ENCODE measurements around the gene RBM23.
A peak's percentile ranks its signal among the peaks of the same experiment; 100 is the strongest.

RBM23 gene

GRCh38 chr14:22929961-22930364, 11.0 kb upstream of the RBM23 start:
- Histone ChIP-seq H3K18ac (ENCODE audit: low read length) (peak overlapping the region; percentile 61), H2AK5ac (ENCODE audit: low read depth, low read length) (no peak overlapping the region), H3K4ac (ENCODE audit: low read length) (no peak overlapping the region), H3K4me2 (ENCODE audit: insufficient read depth, low read length, poor library complexity, severe bottlenecking) (peak overlapping the region; percentile 73), H3K36me3 (replicated peaks in 1 of 2; ENCODE audit: control insufficient read depth in 2 of 2, insufficient read depth in 2 of 2, low read length in 2 of 2) (peaks cover 14 to 35% of the 10 kb centered on the region in 2 donors), H2BK12ac (ENCODE audit: low read length) (no peak overlapping the region), H3K23ac (ENCODE audit: low read depth, low read length, poor library complexity) (no peak overlapping the region), H3K79me1 (ENCODE audit: low read depth, low read length) (no peaks in the 10 kb centered on the region), H3K9ac (ENCODE audit: low read depth, low read length, poor library complexity) (peak overlapping the region; percentile 75), H2BK120ac (ENCODE audit: low read depth, low read length) (no peak overlapping the region), H3K9me3 (replicated peaks in 1 of 2; ENCODE audit: control insufficient read depth in 2 of 2, insufficient read depth in 1 of 2, low read depth in 1 of 2, low read length in 2 of 2) (no peaks in the 10 kb centered on the region), H4K8ac (ENCODE audit: low read depth, low read length) (no peak overlapping the region), H3K27ac (replicated peaks; ENCODE audit: low read length) (peak overlapping the region; percentile 69), H3K4me1 (ENCODE audit: control insufficient read depth in 2 of 2, insufficient read depth in 1 of 2, low read depth in 1 of 2, low read length in 2 of 2) (peaks cover 5 to 6% of the 10 kb centered on the region in 2 donors), H2BK5ac (ENCODE audit: low read length) (no peak overlapping the region), H2AFZ (ENCODE audit: low read length) (peak overlapping the region; percentile 85), H4K91ac (ENCODE audit: low read depth, low read length, poor library complexity) (no peak overlapping the region), H3K27me3 (ENCODE audit: control insufficient read depth in 3 of 3, insufficient read depth in 3 of 3, low read depth in 1 of 3, low read length in 3 of 3) (no peaks in the 10 kb centered on the region), H3K4me3 (ENCODE audit: low read length in 2 of 2) (peak overlapping the region; percentile 79 to 99), H3K14ac (ENCODE audit: low read length) (no peak overlapping the region), H2BK15ac (ENCODE audit: low read length) (peak overlapping the region; percentile 46)
- DNase-seq (ENCODE audit: low spot score): peak; percentile 51
- no CpG with 5 or more reads among the region's 2 CpGs for WGBS, 2 donors (ENCODE audit: extremely low coverage in 2 of 2, insufficient read length in 2 of 2, insufficient replicate concordance in 1 of 2)

GRCh38 chr14:22929104-22929960, 10.4 kb upstream of the RBM23 start, which contains the start of gene PRMT5:
Gene PRMT5 (minus strand): TSS chr14:22929376. CDS start chr14:22929361, 15 bp downstream.
- Histone ChIP-seq H3K9ac (ENCODE audit: low read depth, low read length, poor library complexity) (peak within 1 kb of the TSS; percentile 99), H3K4me2 (ENCODE audit: insufficient read depth, low read length, poor library complexity, severe bottlenecking) (peak within 1 kb of the TSS; percentile 83), H4K91ac (ENCODE audit: low read depth, low read length, poor library complexity) (no peak within 1 kb of the TSS), H2AFZ (ENCODE audit: low read length) (peak within 1 kb of the TSS; percentile 89), H3K36me3 (replicated peaks in 1 of 2; ENCODE audit: control insufficient read depth in 2 of 2, insufficient read depth in 2 of 2, low read length in 2 of 2) (peaks cover 19 to 41% of the 10 kb centered on the region in 2 donors), H3K27ac (replicated peaks; ENCODE audit: low read length) (peak within 1 kb of the TSS; percentile 69), H2AK5ac (ENCODE audit: low read depth, low read length) (peak within 1 kb of the TSS; percentile 7), H2BK120ac (ENCODE audit: low read depth, low read length) (no peak within 1 kb of the TSS), H4K8ac (ENCODE audit: low read depth, low read length) (no peak within 1 kb of the TSS), H3K9me3 (replicated peaks in 1 of 2; ENCODE audit: control insufficient read depth in 2 of 2, insufficient read depth in 1 of 2, low read depth in 1 of 2, low read length in 2 of 2) (no peaks in the 10 kb centered on the region), H3K79me1 (ENCODE audit: low read depth, low read length) (no peaks in the 10 kb centered on the region), H2BK12ac (ENCODE audit: low read length) (no peak within 1 kb of the TSS), H3K23ac (ENCODE audit: low read depth, low read length, poor library complexity) (peak within 1 kb of the TSS; percentile 85), H3K4me3 (ENCODE audit: low read length in 2 of 2) (peak within 1 kb of the TSS; percentile 79 to 99), H2BK15ac (ENCODE audit: low read length) (peak within 1 kb of the TSS; percentile 46), H3K14ac (ENCODE audit: low read length) (no peak within 1 kb of the TSS), H3K18ac (ENCODE audit: low read length) (peak within 1 kb of the TSS; percentile 98), H3K4me1 (ENCODE audit: control insufficient read depth in 2 of 2, insufficient read depth in 1 of 2, low read depth in 1 of 2, low read length in 2 of 2) (peaks cover 5 to 6% of the 10 kb centered on the region in 2 donors), H3K27me3 (ENCODE audit: control insufficient read depth in 3 of 3, insufficient read depth in 3 of 3, low read depth in 1 of 3, low read length in 3 of 3) (no peaks in the 10 kb centered on the region), H2BK5ac (ENCODE audit: low read length) (no peak within 1 kb of the TSS), H3K4ac (ENCODE audit: low read length) (no peak within 1 kb of the TSS)
- no CpG with 5 or more reads among the region's 51 CpGs for WGBS, 2 donors (ENCODE audit: extremely low coverage in 2 of 2, insufficient read length in 2 of 2, insufficient replicate concordance in 1 of 2)
- peak; percentile 100 for DNase-seq (ENCODE audit: low spot score)

DNA sequence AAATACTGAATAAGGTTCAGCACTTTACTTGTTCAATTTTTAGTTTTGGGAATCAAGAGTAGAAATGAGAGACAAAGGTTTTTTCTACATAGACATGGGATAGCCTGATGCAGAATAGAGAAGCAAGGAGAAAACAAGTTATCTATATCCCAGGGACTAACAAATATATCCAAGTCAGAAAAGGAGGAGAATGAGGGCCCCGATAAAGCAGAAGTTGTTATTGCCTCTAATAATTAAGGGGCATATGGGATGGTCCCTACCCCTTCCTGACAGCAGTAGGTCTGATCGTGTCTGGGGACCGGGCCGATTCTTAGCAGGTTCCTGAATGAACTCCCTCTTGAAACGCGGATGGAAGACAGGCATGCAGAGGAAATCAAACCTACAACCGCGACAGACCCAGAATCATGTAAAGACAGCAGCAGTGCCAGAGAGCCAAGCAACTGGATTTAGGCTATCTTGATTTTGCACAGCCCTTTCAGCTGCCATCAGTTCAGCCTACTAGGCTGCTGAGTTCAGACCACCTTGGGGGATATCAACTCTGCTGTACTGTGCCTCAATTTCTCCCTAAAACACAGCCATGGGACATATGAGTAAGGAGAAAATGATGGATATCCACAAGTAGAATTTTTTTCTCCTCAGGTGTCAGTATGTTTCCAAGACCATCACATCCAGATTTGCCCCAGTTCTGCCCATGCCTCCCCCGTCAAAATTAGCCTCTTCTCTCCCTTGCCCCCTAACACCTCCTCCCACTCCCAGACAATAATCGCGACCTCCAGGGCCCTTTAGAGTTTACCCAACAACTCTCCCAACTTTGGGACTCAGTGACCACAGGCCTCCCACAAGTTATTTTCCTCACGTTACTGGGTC, 9.5 kb upstream of the RBM23 start:
- Histone ChIP-seq H3K9me3 (replicated peaks in 1 of 2; ENCODE audit: control insufficient read depth in 2 of 2, insufficient read depth in 1 of 2, low read depth in 1 of 2, low read length in 2 of 2) (no peaks in the 10 kb centered on the region), H2AK5ac (ENCODE audit: low read depth, low read length) (peak overlapping the region; percentile 7), H3K14ac (ENCODE audit: low read length) (no peak overlapping the region), H2BK12ac (ENCODE audit: low read length) (no peak overlapping the region), H2BK5ac (ENCODE audit: low read length) (no peak overlapping the region), H3K27ac (replicated peaks; ENCODE audit: low read length) (no peak overlapping the region), H3K18ac (ENCODE audit: low read length) (peak overlapping the region; percentile 98), H3K23ac (ENCODE audit: low read depth, low read length, poor library complexity) (peak overlapping the region; percentile 85), H3K4ac (ENCODE audit: low read length) (no peak overlapping the region), H3K4me3 (ENCODE audit: low read length in 2 of 2) (peak overlapping the region; percentile 79 to 99), H3K27me3 (ENCODE audit: control insufficient read depth in 3 of 3, insufficient read depth in 3 of 3, low read depth in 1 of 3, low read length in 3 of 3) (no peaks in the 10 kb centered on the region), H2AFZ (ENCODE audit: low read length) (peak overlapping the region; percentile 89), H2BK120ac (ENCODE audit: low read depth, low read length) (no peak overlapping the region), H3K36me3 (replicated peaks in 1 of 2; ENCODE audit: control insufficient read depth in 2 of 2, insufficient read depth in 2 of 2, low read length in 2 of 2) (peaks cover 26 to 50% of the 10 kb centered on the region in 2 donors), H3K4me1 (ENCODE audit: control insufficient read depth in 2 of 2, insufficient read depth in 1 of 2, low read depth in 1 of 2, low read length in 2 of 2) (peaks cover 5 to 6% of the 10 kb centered on the region in 2 donors), H4K8ac (ENCODE audit: low read depth, low read length) (no peak overlapping the region), H2BK15ac (ENCODE audit: low read length) (no peak overlapping the region), H3K79me1 (ENCODE audit: low read depth, low read length) (no peaks in the 10 kb centered on the region), H3K4me2 (ENCODE audit: insufficient read depth, low read length, poor library complexity, severe bottlenecking) (peak overlapping the region; percentile 83), H3K9ac (ENCODE audit: low read depth, low read length, poor library complexity) (peak overlapping the region; percentile 63), H4K91ac (ENCODE audit: low read depth, low read length, poor library complexity) (no peak overlapping the region)
- WGBS, 2 donors (ENCODE audit: extremely low coverage in 2 of 2, insufficient read length in 2 of 2, insufficient replicate concordance in 1 of 2): no CpG with 5 or more reads among the region's 12 CpGs
- DNase-seq (ENCODE audit: low spot score): no peak
